ENCODE data around the gene JUP. TPM values are rescaled to one million over a fixed set of nuclear protein-coding genes. Genes with fewer than 3 reads are reported as not detected.

The JUP gene
- total RNA-seq, 1 experiment from 2014 or later: 352 TPM

DNA sequence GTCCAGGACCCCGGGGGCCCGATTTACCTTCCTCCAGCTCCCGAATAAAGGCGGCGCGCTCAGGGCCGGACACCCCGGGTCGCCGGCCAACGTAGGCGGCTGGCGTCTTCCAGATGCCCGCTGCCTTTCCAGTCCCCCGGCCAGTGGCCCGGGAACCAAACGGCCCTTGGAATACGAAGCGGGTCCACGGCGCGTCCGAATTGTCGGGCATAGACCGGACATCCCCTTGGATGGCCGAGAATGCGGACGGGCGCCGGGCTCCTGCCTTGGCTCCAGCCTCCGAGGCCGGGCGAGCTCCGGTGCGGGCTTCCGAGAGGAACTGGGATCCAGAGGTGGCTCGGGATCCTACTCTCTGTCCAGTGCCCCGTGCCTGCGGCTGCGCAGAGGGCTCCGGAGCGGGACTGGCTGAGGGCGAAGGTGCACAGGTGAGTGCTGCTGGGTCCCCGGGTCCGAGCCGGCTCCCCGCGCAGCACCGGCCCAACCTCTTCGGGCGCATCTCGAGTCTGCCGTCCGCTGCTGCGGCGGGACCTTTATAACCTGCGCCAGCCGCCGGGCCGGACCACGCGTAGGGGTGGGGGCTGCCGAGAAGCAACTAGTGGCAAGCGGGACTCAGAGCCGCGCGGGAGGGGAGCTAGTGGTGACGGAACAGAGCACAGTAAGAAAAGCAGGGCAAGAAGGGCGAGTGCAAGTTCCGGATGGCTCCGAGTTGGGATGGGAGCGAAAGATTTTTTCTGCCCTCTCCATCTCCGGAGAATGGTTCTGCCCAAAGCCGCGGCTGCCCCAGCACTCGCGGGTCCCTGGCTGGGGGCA is 52.2 kb downstream of the JUP start, which contains the start of gene HAP1:
Gene HAP1 (minus strand): TSS at position 505 of the 810 bp plus-strand sequence. CDS start 9 bp downstream, at position 496.
- TF ChIP-seq, protein P1, sequence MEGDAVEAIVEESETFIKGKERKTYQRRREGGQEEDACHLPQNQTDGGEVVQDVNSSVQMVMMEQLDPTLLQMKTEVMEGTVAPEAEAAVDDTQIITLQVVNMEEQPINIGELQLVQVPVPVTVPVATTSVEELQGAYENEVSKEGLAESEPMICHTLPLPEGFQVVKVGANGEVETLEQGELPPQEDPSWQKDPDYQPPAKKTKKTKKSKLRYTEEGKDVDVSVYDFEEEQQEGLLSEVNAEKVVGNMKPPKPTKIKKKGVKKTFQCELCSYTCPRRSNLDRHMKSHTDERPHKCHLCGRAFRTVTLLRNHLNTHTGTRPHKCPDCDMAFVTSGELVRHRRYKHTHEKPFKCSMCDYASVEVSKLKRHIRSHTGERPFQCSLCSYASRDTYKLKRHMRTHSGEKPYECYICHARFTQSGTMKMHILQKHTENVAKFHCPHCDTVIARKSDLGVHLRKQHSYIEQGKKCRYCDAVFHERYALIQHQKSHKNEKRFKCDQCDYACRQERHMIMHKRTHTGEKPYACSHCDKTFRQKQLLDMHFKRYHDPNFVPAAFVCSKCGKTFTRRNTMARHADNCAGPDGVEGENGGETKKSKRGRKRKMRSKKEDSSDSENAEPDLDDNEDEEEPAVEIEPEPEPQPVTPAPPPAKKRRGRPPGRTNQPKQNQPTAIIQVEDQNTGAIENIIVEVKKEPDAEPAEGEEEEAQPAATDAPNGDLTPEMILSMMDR (IDR thresholded peaks at IDR 0.05): no peak
- peak; percentile 72 for TF ChIP-seq TCF7L2 (IDR thresholded peaks at IDR 0.05; ENCODE audit: low read depth, low read length)
- peak; percentile 99 for TF ChIP-seq POLR2AphosphoS5 (IDR thresholded peaks at IDR 0.05; ENCODE audit: low read depth, low read length)
- no peak for TF ChIP-seq REST (IDR thresholded peaks at IDR 0.05; ENCODE audit: insufficient read depth in 1 of 2, low read depth in 2 of 2, low read length in 1 of 2)
- 0 out of 2 replicates have a peak, but pooled peaks have one; percentile 18 for TF ChIP-seq SIN3A (IDR thresholded peaks at IDR 0.05; ENCODE audit: borderline replicate concordance, insufficient read depth, low read depth, low read length)
- H3K9me3 ChIP-seq (ENCODE audit: control insufficient read depth, insufficient read depth, low read depth, low read length): no peaks in the 10 kb centered on the region
- H3K36me3 ChIP-seq (ENCODE audit: control insufficient read depth, insufficient read depth, low read length): no peaks in the 10 kb centered on the region
- peak; percentile 78 for ATAC-seq
- H3K4me1 ChIP-seq (ENCODE audit: control insufficient read depth, insufficient read depth, low read length): peaks cover 12% of the 10 kb centered on the region
- no TSS peak for BruUV-seq (replicated peaks)
- peak within 1 kb of the TSS; percentile 58 to 64 for H3K4me3 ChIP-seq (ENCODE audit: low read depth in 2 of 2, low read length in 2 of 2)
- in situ Hi-C loops (cut with HindIII; ENCODE audit: low pct_unique_long_range_greater_than_20kb, low sequenced_read_pairs) (no loop called here), intact Hi-C loops (cut with micrococcal nuclease; ENCODE audit: unreplicated experiment) (no loop called here)
- ChIA-PET CTCF (no interaction called here), POLR2A (interaction anchor here (0.7 to 0.8 kb wide), 2 partner anchors 46 to 51 kb away, joined by 3 to 11 read pairs; no protein-coding TSS in a partner anchor)
- no peak for DNase-seq (ENCODE audit: low read depth, low spot score)
- H3K27me3 ChIP-seq (ENCODE audit: control insufficient read depth, insufficient read depth, low read length): no peaks in the 10 kb centered on the region
- peak within 1 kb of the TSS; percentile 76 for H3K27ac ChIP-seq (ENCODE audit: low read length)

DNA sequence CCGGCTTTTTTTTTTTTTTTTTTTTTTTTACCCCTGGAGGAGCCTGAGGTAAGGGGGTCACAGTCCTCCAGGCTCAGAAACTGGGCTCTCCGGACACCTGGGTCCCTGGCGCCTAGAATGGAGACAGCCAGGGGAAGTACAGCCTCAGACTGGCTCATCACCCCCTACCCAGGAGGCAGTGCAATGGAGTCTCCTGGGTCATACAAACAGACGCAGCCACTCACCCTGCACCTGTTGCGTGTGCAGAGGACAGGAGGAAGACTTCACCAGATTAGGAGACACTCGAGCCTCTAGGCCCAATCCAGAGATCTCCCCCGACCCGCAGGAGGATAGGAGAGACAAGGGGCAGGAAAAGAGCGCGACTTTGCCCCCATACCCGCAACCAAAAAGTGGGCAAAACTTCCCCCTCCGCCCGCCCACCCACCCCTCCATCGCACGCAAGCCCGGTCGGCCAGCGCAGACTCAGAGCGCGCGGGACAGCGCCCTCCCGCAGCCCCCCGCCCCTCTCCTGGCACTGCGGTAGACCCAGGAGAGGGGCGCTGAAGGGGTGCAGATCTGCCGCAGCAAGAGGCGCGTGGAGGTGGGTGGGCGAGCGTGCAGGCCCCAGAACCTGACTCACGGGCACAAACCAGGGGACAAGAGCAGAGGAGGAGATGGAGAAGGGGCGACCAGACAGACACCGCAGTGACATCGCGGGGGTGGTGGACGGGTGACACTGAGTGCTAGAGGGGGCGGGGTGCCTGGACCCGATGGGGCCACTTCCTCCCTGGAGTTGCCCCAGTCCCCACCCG is 53.0 kb downstream of the JUP start:
- peaks cover 9% of the 10 kb centered on the region for H3K4me1 ChIP-seq (ENCODE audit: control insufficient read depth, insufficient read depth, low read length)
- POLR2A ChIA-PET: interaction anchor here (0.6 kb wide), 1 partner anchor 29 kb away, joined by 7 read pairs; no protein-coding TSS in a partner anchor
- CTCF ChIA-PET: no interaction called here
- intact Hi-C loops (cut with micrococcal nuclease; ENCODE audit: unreplicated experiment): no loop called here
- no peaks in the 10 kb centered on the region for H3K9me3 ChIP-seq (ENCODE audit: control insufficient read depth, insufficient read depth, low read depth, low read length)
- ATAC-seq: peak; percentile 0; the same call in 1 of the 2 replicates
- H3K27ac ChIP-seq (ENCODE audit: low read length): no peak overlapping the region
- H3K36me3 ChIP-seq (ENCODE audit: control insufficient read depth, insufficient read depth, low read length): no peaks in the 10 kb centered on the region
- H3K4me3 ChIP-seq (ENCODE audit: low read depth in 2 of 2, low read length in 2 of 2): peak overlapping the region; percentile 58 to 64
- no TSS peak for BruUV-seq (replicated peaks)
- H3K27me3 ChIP-seq (ENCODE audit: control insufficient read depth, insufficient read depth, low read length): no peaks in the 10 kb centered on the region
- DNase-seq (ENCODE audit: low read depth, low spot score): no peak
- in situ Hi-C loops (cut with HindIII; ENCODE audit: low pct_unique_long_range_greater_than_20kb, low sequenced_read_pairs): no loop called here
- TF ChIP-seq, protein P1 (IDR thresholded peaks at IDR 0.05): no peak
- no peak for TF ChIP-seq REST (IDR thresholded peaks at IDR 0.05; ENCODE audit: insufficient read depth in 1 of 2, low read depth in 2 of 2, low read length in 1 of 2)
- no peak for TF ChIP-seq POLR2AphosphoS5 (IDR thresholded peaks at IDR 0.05; ENCODE audit: low read depth, low read length)
- no peak for TF ChIP-seq TCF7L2 (IDR thresholded peaks at IDR 0.05; ENCODE audit: low read depth, low read length)
- no peak for TF ChIP-seq SIN3A (IDR thresholded peaks at IDR 0.05; ENCODE audit: borderline replicate concordance, insufficient read depth, low read depth, low read length)
